CD4-positive, CD25-positive, alpha-beta regulatory T cell (primary cell): ENCODE measurements around the gene CRELD2. TPM values are rescaled to one million over a fixed set of nuclear protein-coding genes. Genes with fewer than 3 reads are reported as not detected.

Source experiments
- ATAC-seq, 2 donors: fragments of 150-1000 bp; cut with Tn5 transposase; one replicate each; pipeline ENCODE4 v1.10.0; 2021; ENCODE audit warnings: low read depth in 2 of 2, moderate number of reproducible peaks in 2 of 2, moderate library complexity in 1 of 2
- DNase-seq, 3 donors: peaks; one replicate each; pipeline versions ENCODE4 v3.0.0 to v3.0.0-alpha.2; 2012 to 2022; ENCODE audit warnings: mixed read lengths in 1 of 3
- H3K27ac ChIP-seq: one replicate; pipeline ENCODE4 v1.7.0; 2013; ENCODE audit warnings: mild to moderate bottlenecking, low read length; ENCODE audit not compliant: insufficient read depth, poor library complexity, severe bottlenecking
- H3K27me3 ChIP-seq: one replicate; pipeline ENCODE4 v1.7.0; 2013; ENCODE audit warnings: low read length; ENCODE audit not compliant: control insufficient read depth, insufficient read depth
- H3K36me3 ChIP-seq: one replicate; pipeline ENCODE4 v1.7.0; 2013; ENCODE audit warnings: mild to moderate bottlenecking, low read length, moderate library complexity; ENCODE audit not compliant: control insufficient read depth, insufficient read depth
- H3K4me1 ChIP-seq: 2 replicates; pipeline ENCODE4 v1.7.0; 2013; ENCODE audit warnings: mild to moderate bottlenecking, low read length; ENCODE audit not compliant: insufficient read depth, control insufficient read depth, poor library complexity, severe bottlenecking
- H3K4me3 ChIP-seq: one replicate; pipeline ENCODE4 v1.7.0; 2013; ENCODE audit warnings: low read depth, mild to moderate bottlenecking, low read length, moderate library complexity
- H3K9me3 ChIP-seq, 2 experiments: 1 replicate in 1 of 2; 2 replicates in 1 of 2; pipeline ENCODE4 v1.7.0; 2013; ENCODE audit warnings: low read length in 2 of 2, mild to moderate bottlenecking in 1 of 2, moderate library complexity in 1 of 2; ENCODE audit not compliant: control insufficient read depth in 2 of 2
- H3K27ac Mint-ChIP-seq, 3 donors: one replicate each; pipeline ENCODE4 v1.8.0; 2020 to 2022; ENCODE audit warnings: mild to moderate bottlenecking in 3 of 3, mixed read lengths in 3 of 3, moderate library complexity in 2 of 3
- H3K27me3 Mint-ChIP-seq: one replicate; pipeline ENCODE4 v1.8.0; 2022; ENCODE audit warnings: mild to moderate bottlenecking, mixed read lengths
- H3K36me3 Mint-ChIP-seq: one replicate; pipeline ENCODE4 v1.8.0; 2020; ENCODE audit warnings: mixed read lengths
- H3K4me1 Mint-ChIP-seq, 4 donors: one replicate each; pipeline ENCODE4 v1.8.0; 2020 to 2022; ENCODE audit warnings: mixed read lengths in 4 of 4, mild to moderate bottlenecking in 1 of 4
- H3K4me3 Mint-ChIP-seq, 4 donors: one replicate each; pipeline ENCODE4 v1.8.0; 2020 to 2022; ENCODE audit warnings: mild to moderate bottlenecking in 4 of 4, mixed read lengths in 4 of 4, moderate library complexity in 3 of 4
- H3K9me3 Mint-ChIP-seq, 7 donors: one replicate each; pipeline ENCODE4 v1.8.0; 2020 to 2022; ENCODE audit warnings: mixed read lengths in 7 of 7, mild to moderate bottlenecking in 3 of 7, moderate library complexity in 2 of 7
- polyA plus RNA-seq, 4 donors: library from polyadenylated mRNA; unstranded; fragments of 300-500 nt; fragmentation: Illumina TruSeq; gene quantifications; one replicate each; pipeline ENCODE4 v1.2.3, GENCODE V29; 2021
- total RNA-seq: library from RNA; stranded (reverse); gene quantifications from one replicate; pipeline ENCODE4 v1.2.3, GENCODE V29; 2022

The CRELD2 gene
- total and polyA plus RNA-seq, 5 donors from 2014 or later = 22.4 to 38.2 (median 37.8) TPM

- Mint-ChIP-seq H3K36me3 (no peaks in the 10 kb centered on the region), H3K27me3 (no peaks in the 10 kb centered on the region), H3K4me3 (no peak overlapping the region), H3K27ac (no peak overlapping the region), H3K9me3 (no peaks in the 10 kb centered on the region), H3K4me1 (peaks cover 4 to 20% (median 7%) of the 10 kb centered on the region in 4 donors)
- no peak overlapping the region for H3K27ac ChIP-seq
- H3K27me3 ChIP-seq = no peaks in the 10 kb centered on the region
- DNase-seq = no peak
- no peak for ATAC-seq
- H3K9me3 ChIP-seq = no peaks in the 10 kb centered on the region
- no peak overlapping the region for H3K4me3 ChIP-seq
- peaks cover 12% of the 10 kb centered on the region for H3K4me1 ChIP-seq
- no peaks in the 10 kb centered on the region for H3K36me3 ChIP-seq
Measured at GRCh38 chr22:49948958-49949913, 30.8 kb downstream of the CRELD2 start.

- H3K4me3 ChIP-seq = no peak overlapping the region
- peaks cover 12% of the 10 kb centered on the region for H3K4me1 ChIP-seq
- Mint-ChIP-seq H3K9me3 (no peaks in the 10 kb centered on the region), H3K27me3 (no peaks in the 10 kb centered on the region), H3K4me3 (no peak overlapping the region), H3K27ac (no peak overlapping the region), H3K4me1 (peaks cover 4 to 19% (median 7%) of the 10 kb centered on the region in 4 donors), H3K36me3 (no peaks in the 10 kb centered on the region)
- ATAC-seq (no peak), DNase-seq (no peak)
- H3K27me3 ChIP-seq = no peaks in the 10 kb centered on the region
- H3K36me3 ChIP-seq = no peaks in the 10 kb centered on the region
- H3K27ac ChIP-seq = no peak overlapping the region
- H3K9me3 ChIP-seq = no peaks in the 10 kb centered on the region
Measured at GRCh38 chr22:49949914-49950292, 31.5 kb downstream of the CRELD2 start.

- Histone ChIP-seq H3K4me3 (no peak overlapping the region), H3K36me3 (no peaks in the 10 kb centered on the region), H3K27me3 (no peaks in the 10 kb centered on the region), H3K4me1 (peaks cover 10% of the 10 kb centered on the region), H3K27ac (no peak overlapping the region), H3K9me3 (no peaks in the 10 kb centered on the region)
- Mint-ChIP-seq H3K9me3 (no peaks in the 10 kb centered on the region), H3K4me1 (peaks cover 3 to 15% (median 6%) of the 10 kb centered on the region in 4 donors), H3K36me3 (no peaks in the 10 kb centered on the region), H3K27me3 (no peaks in the 10 kb centered on the region), H3K27ac (no peak overlapping the region), H3K4me3 (no peak overlapping the region)
- DNase-seq = no peak
- ATAC-seq = no peak
Measured at GRCh38 chr22:49950396-49950994, 32.1 kb downstream of the CRELD2 start.

- Histone ChIP-seq H3K27ac (no peak overlapping the region), H3K4me3 (no peak overlapping the region), H3K4me1 (peaks cover 4% of the 10 kb centered on the region), H3K36me3 (no peaks in the 10 kb centered on the region), H3K9me3 (no peaks in the 10 kb centered on the region), H3K27me3 (no peaks in the 10 kb centered on the region)
- peaks cover 0 to 8% (median 2%) of the 10 kb centered on the region in 4 donors for H3K4me1 Mint-ChIP-seq
- no peak overlapping the region for H3K4me3 Mint-ChIP-seq
- no peak overlapping the region for H3K27ac Mint-ChIP-seq
- no peak for ATAC-seq
- no peaks in the 10 kb centered on the region for H3K9me3 Mint-ChIP-seq
- H3K36me3 Mint-ChIP-seq = no peaks in the 10 kb centered on the region
- H3K27me3 Mint-ChIP-seq = no peaks in the 10 kb centered on the region
- DNase-seq = no peak
Measured at GRCh38 chr22:49951000-49951677, 32.7 kb downstream of the CRELD2 start.

DNA sequence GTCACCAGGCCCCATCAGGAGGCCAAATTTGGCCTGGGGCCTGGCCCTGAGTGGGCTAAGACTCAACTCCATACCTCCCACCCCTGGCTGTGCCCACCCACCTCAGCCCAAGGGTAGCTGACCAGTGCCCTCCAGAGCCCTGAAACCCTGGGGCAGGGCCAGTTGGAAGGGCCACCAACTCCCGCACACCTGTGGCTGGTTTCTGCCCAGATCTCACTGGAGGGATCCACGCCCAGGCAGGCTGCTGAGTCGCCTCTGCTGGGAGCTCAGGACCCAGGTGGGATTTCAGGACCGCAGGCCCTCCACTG lies 33.2 kb downstream of the CRELD2 start:
- Histone ChIP-seq H3K4me1 (no peaks in the 10 kb centered on the region), H3K4me3 (no peak overlapping the region), H3K27me3 (no peaks in the 10 kb centered on the region), H3K27ac (no peak overlapping the region), H3K36me3 (no peaks in the 10 kb centered on the region), H3K9me3 (no peaks in the 10 kb centered on the region)
- Mint-ChIP-seq H3K27ac (no peak overlapping the region), H3K36me3 (no peaks in the 10 kb centered on the region), H3K4me3 (no peak overlapping the region), H3K27me3 (no peaks in the 10 kb centered on the region), H3K9me3 (no peaks in the 10 kb centered on the region), H3K4me1 (peaks cover 0 to 4% (median 0%) of the 10 kb centered on the region in 4 donors)
- DNase-seq = no peak
- no peak for ATAC-seq

GRCh38 chr22:49951986-49952896 lies 33.8 kb downstream of the CRELD2 start:
- H3K9me3 Mint-ChIP-seq = no peaks in the 10 kb centered on the region
- no peak overlapping the region for H3K27ac Mint-ChIP-seq
- Histone ChIP-seq H3K4me3 (no peak overlapping the region), H3K27ac (no peak overlapping the region), H3K27me3 (no peaks in the 10 kb centered on the region), H3K9me3 (no peaks in the 10 kb centered on the region), H3K36me3 (no peaks in the 10 kb centered on the region), H3K4me1 (no peaks in the 10 kb centered on the region)
- no peaks in the 10 kb centered on the region for H3K4me1 Mint-ChIP-seq
- DNase-seq (no peak), ATAC-seq (no peak)
- H3K4me3 Mint-ChIP-seq = no peak overlapping the region
- H3K36me3 Mint-ChIP-seq = no peaks in the 10 kb centered on the region
- H3K27me3 Mint-ChIP-seq = no peaks in the 10 kb centered on the region

GRCh38 chr22:49953027-49953679 lies 34.7 kb downstream of the CRELD2 start:
- Mint-ChIP-seq H3K27ac (no peak overlapping the region), H3K4me1 (no peaks in the 10 kb centered on the region), H3K4me3 (no peak overlapping the region), H3K36me3 (no peaks in the 10 kb centered on the region), H3K27me3 (no peaks in the 10 kb centered on the region), H3K9me3 (no peaks in the 10 kb centered on the region)
- no peak overlapping the region for H3K27ac ChIP-seq
- H3K36me3 ChIP-seq = no peaks in the 10 kb centered on the region
- no peaks in the 10 kb centered on the region for H3K4me1 ChIP-seq
- ATAC-seq (no peak), DNase-seq (no peak)
- H3K27me3 ChIP-seq = no peaks in the 10 kb centered on the region
- no peak overlapping the region for H3K4me3 ChIP-seq
- no peaks in the 10 kb centered on the region for H3K9me3 ChIP-seq
